ENCODE data around the gene DLG1.

DNA sequence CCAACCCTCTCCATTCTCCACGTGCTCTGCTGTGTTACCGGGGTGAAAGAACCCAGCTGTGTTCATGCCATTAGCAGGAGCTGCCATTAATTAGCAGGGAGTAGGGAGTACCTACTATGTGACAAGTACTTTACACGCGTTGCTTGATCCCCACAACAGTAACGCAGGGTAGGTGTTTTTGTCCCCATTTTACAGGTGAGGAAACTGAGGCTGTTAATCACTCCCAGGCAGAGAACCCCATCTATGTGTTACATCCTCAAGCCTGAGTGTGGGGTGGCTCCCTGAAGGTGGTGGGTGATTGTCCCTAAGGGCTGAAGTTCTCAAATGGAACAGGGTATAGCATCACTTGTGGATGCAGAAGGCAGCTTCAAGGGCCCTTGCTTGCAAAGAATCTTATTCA is 291.6 kb downstream of the DLG1 start:
- TF ChIP-seq POLR2AphosphoS5 (IDR thresholded peaks at IDR 0.05; ENCODE audit: low read depth, low read length), result no peak
- TF ChIP-seq TCF7L2 (IDR thresholded peaks at IDR 0.05; ENCODE audit: borderline replicate concordance, extremely low read depth, insufficient read depth, insufficient read length), result no peak
- TF ChIP-seq POLR2A (IDR thresholded peaks at IDR 0.05; ENCODE audit: borderline replicate concordance, extremely low read depth, insufficient read depth, insufficient read length), result no peak
- no peak for TF ChIP-seq CTCF (IDR thresholded peaks at IDR 0.05 in 2 of 3, conservative IDR thresholded peaks at IDR 0.05 in 1 of 3; ENCODE audit: borderline replicate concordance in 1 of 3, insufficient read depth in 1 of 3, low read depth in 2 of 3, low read length in 2 of 3)
- no peak for TF ChIP-seq ZFX (IDR thresholded peaks at IDR 0.05)
- TF ChIP-seq SIN3A (IDR thresholded peaks at IDR 0.05; ENCODE audit: low read depth), result no peak
- no peak for TF ChIP-seq YY1 (IDR thresholded peaks at IDR 0.05; ENCODE audit: extremely low read depth, insufficient replicate concordance, low read depth, low read length)
- TF ChIP-seq SP1 (IDR thresholded peaks at IDR 0.05; ENCODE audit: low read depth), result no peak

Measured in HCT116 (cell line).